HL-60 (cell line): ENCODE measurements around the gene PNCK.
"Not testable (repeated sequence)": the region's sequence is repeated elsewhere in the genome, so short reads cannot be mapped to it uniquely, and the experiment has no call there.

Experiments
- CTCF ChIP-seq: IDR thresholded peaks from one replicate; pipeline ENCODE4 v1.5.1; 2011; ENCODE audit warnings: low read length, control low read depth, inconsistent platforms; ENCODE audit not compliant: insufficient read depth
- REST ChIP-seq: IDR thresholded peaks from 2 replicates; pipeline ENCODE4 v1.6.1; 2012; ENCODE audit warnings: low read depth; ENCODE audit not compliant: insufficient replicate concordance

- TF ChIP-seq CTCF, REST: not testable (repeated sequence)
Observed at GRCh38 chrX:153694256-153694655, 20.6 kb upstream of the PNCK start.
